ENCODE data around the gene HRH3. TPM values are rescaled to one million over a fixed set of nuclear protein-coding genes. Genes with fewer than 3 reads are reported as not detected.

HRH3 gene
- total RNA-seq, 1 experiment from 2014 or later, result 1.8 TPM

- no peak overlapping the region for H3K18ac ChIP-seq (ENCODE audit: insufficient read length, low read depth, low read length)
- H3K9me3 ChIP-seq (ENCODE audit: control insufficient read depth, low read depth, low read length), result no peaks in the 10 kb centered on the region
- no peak overlapping the region for H4K91ac ChIP-seq (ENCODE audit: insufficient read length, low read depth, low read length)
- no peak overlapping the region for H2BK5ac ChIP-seq (ENCODE audit: insufficient read length, low read length)
- TF ChIP-seq, protein P1, sequence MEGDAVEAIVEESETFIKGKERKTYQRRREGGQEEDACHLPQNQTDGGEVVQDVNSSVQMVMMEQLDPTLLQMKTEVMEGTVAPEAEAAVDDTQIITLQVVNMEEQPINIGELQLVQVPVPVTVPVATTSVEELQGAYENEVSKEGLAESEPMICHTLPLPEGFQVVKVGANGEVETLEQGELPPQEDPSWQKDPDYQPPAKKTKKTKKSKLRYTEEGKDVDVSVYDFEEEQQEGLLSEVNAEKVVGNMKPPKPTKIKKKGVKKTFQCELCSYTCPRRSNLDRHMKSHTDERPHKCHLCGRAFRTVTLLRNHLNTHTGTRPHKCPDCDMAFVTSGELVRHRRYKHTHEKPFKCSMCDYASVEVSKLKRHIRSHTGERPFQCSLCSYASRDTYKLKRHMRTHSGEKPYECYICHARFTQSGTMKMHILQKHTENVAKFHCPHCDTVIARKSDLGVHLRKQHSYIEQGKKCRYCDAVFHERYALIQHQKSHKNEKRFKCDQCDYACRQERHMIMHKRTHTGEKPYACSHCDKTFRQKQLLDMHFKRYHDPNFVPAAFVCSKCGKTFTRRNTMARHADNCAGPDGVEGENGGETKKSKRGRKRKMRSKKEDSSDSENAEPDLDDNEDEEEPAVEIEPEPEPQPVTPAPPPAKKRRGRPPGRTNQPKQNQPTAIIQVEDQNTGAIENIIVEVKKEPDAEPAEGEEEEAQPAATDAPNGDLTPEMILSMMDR (conservative IDR thresholded peaks at IDR 0.05), result peak; percentile 16; the same call in 1 of the 3 replicates
- Mint-ChIP-seq H3K36me3 (ENCODE audit: insufficient read depth in 1 of 3, low read depth in 3 of 3) (peaks cover 2 to 7% (median 5%) of the 10 kb centered on the region in 3 experiments; a peak in 5 of 7 replicates), H3K27ac (peak overlapping the region in 1 of 3 experiments; percentile 77; a peak in 2 of 7 replicates), H3K9me3 (no peaks in the 10 kb centered on the region), H3K4me1 (no peaks in the 10 kb centered on the region), H3K4me3 (no peak overlapping the region; a peak in 1 of 5 replicates), H3K27me3 (ENCODE audit: low read depth) (no peaks in the 10 kb centered on the region)
- H3K79me2 ChIP-seq (ENCODE audit: insufficient read depth, low read length), result no peaks in the 10 kb centered on the region; the same call in 1 of the 2 replicates
- H3K4me2 ChIP-seq (ENCODE audit: insufficient read depth, insufficient read length, low read length), result no peak overlapping the region
- H3K79me1 ChIP-seq (ENCODE audit: insufficient read depth, low read depth, low read length, poor library complexity, severe bottlenecking), result no peaks in the 10 kb centered on the region
- H2BK12ac ChIP-seq (ENCODE audit: insufficient read length, low read depth, low read length), result no peak overlapping the region
- no peak overlapping the region for H3K23ac ChIP-seq (ENCODE audit: insufficient read length, low read depth, low read length)
- H4K8ac ChIP-seq (replicated peaks; ENCODE audit: insufficient read length, low read depth, low read length), result no peak overlapping the region
- no peak overlapping the region for H2BK15ac ChIP-seq (ENCODE audit: low read depth, low read length)
- no peak for DNase-seq
- no peaks in the 10 kb centered on the region for H3K23me2 ChIP-seq (ENCODE audit: insufficient read length, low read depth, low read length, poor library complexity, severe bottlenecking)
- H3K27me3 ChIP-seq (ENCODE audit: insufficient read depth, low read length), result no peaks in the 10 kb centered on the region
- no peak overlapping the region for H3K56ac ChIP-seq (ENCODE audit: insufficient read length, low read depth, low read length)
- H3K4ac ChIP-seq (ENCODE audit: low read depth, low read length), result no peak overlapping the region
- no peak overlapping the region for H2AFZ ChIP-seq (ENCODE audit: low read length)
- H4K5ac ChIP-seq (ENCODE audit: insufficient read length, low read depth, low read length), result no peak overlapping the region
- no peak overlapping the region for H3K14ac ChIP-seq (ENCODE audit: insufficient read depth, low read length)
- no peaks in the 10 kb centered on the region for H3K4me1 ChIP-seq (ENCODE audit: insufficient read depth, low read length)
- no CpG with 5 or more reads among the region's 25 CpGs for WGBS (ENCODE audit: extremely low coverage, insufficient read length, low lambda C conversion rate)
- H3K9ac ChIP-seq (ENCODE audit: extremely low read depth, insufficient read length, low read length), result no peak overlapping the region
- no peaks in the 10 kb centered on the region for H4K20me1 ChIP-seq (ENCODE audit: control insufficient read depth, insufficient read depth, insufficient read length)
- no peak overlapping the region for H2AK5ac ChIP-seq (ENCODE audit: insufficient read length, low read length)
- H2BK120ac ChIP-seq (ENCODE audit: low read depth, low read length, poor library complexity, severe bottlenecking), result no peak overlapping the region
- H2BK20ac ChIP-seq (ENCODE audit: low read depth, low read length, poor library complexity, severe bottlenecking), result no peak overlapping the region
- H3T11ph ChIP-seq (ENCODE audit: low read length), result no peak overlapping the region
- no peak overlapping the region for H3K27ac ChIP-seq (ENCODE audit: insufficient read length, low read depth, low read length)
Observed at GRCh38 chr20:62190639-62191411, 29.3 kb downstream of the HRH3 start.
